Naive thymus-derived CD4-positive, alpha-beta T cell (primary cell): ENCODE data around the gene TOPORS. TPM values are rescaled to one million over a fixed set of nuclear protein-coding genes. Genes with fewer than 3 reads are reported as not detected.

Experiments used
- ATAC-seq: fragments of 150-1000 bp; cut with Tn5 transposase; 2 replicates; pipeline ENCODE4 v1.10.0; 2021; ENCODE audit warnings: mild to moderate bottlenecking, moderate library complexity
- CTCF ChIA-PET: fragments of 350-600 bp; sonication (Branson Sonifier 250); formaldehyde crosslinking; loops from one replicate; lab custom pipeline; 2021; ENCODE audit warnings: antibody characterized with exemption; lab: Charles Lee
- POLR2A ChIA-PET: fragments of 350-600 bp; sonication (Branson Sonifier 250); formaldehyde crosslinking; loops from one replicate; lab custom pipeline; 2021; ENCODE audit warnings: antibody characterized with exemption, inconsistent platforms; lab: Charles Lee
- DNase-seq, 9 donors: peaks; one replicate each; pipeline versions ENCODE4 v3.0.0 to v3.0.0-alpha.2; 2020 to 2022; ENCODE audit warnings: mixed read lengths in 1 of 9
- H3K27ac ChIP-seq: one replicate; pipeline ENCODE4 v1.7.0; 2013; ENCODE audit warnings: mild to moderate bottlenecking, low read depth, low read length, moderate library complexity
- H3K27me3 ChIP-seq, 2 donors: one replicate each; pipeline ENCODE4 v1.7.0; 2013; ENCODE audit warnings: low read length in 2 of 2, mild to moderate bottlenecking in 2 of 2, moderate library complexity in 2 of 2; ENCODE audit not compliant: control insufficient read depth in 2 of 2, insufficient read depth in 2 of 2
- H3K36me3 ChIP-seq, 3 experiments: 1 replicate in 2 of 3; 2 replicates in 1 of 3; pipeline ENCODE4 v1.7.0; 2013; ENCODE audit warnings: low read length in 3 of 3, mild to moderate bottlenecking in 3 of 3, moderate library complexity in 1 of 3; ENCODE audit not compliant: insufficient read depth in 3 of 3, control insufficient read depth in 2 of 3
- H3K4me1 ChIP-seq, 2 donors: one replicate each; pipeline ENCODE4 v1.7.0; 2013; ENCODE audit warnings: low read length in 2 of 2, mild to moderate bottlenecking in 2 of 2, moderate library complexity in 1 of 2; ENCODE audit not compliant: control insufficient read depth in 2 of 2, insufficient read depth in 2 of 2
- H3K4me3 ChIP-seq: 2 replicates; pipeline ENCODE4 v1.7.0; 2013; ENCODE audit warnings: mild to moderate bottlenecking, low read length
- H3K9me3 ChIP-seq, 3 experiments: 1 replicate in 2 of 3; 2 replicates in 1 of 3; pipeline ENCODE4 v1.7.0; 2013; ENCODE audit warnings: low read length in 3 of 3; ENCODE audit not compliant: control insufficient read depth in 2 of 3
- H3K27ac Mint-ChIP-seq, 9 donors: one replicate each; pipeline ENCODE4 v1.8.0; 2020 to 2022; ENCODE audit warnings: mixed read lengths in 9 of 9, mild to moderate bottlenecking in 8 of 9, moderate library complexity in 5 of 9, inconsistent platforms in 2 of 9
- H3K27me3 Mint-ChIP-seq, 5 donors: one replicate each; pipeline ENCODE4 v1.8.0; 2021 to 2022; ENCODE audit warnings: mixed read lengths in 5 of 5, mild to moderate bottlenecking in 1 of 5
- H3K36me3 Mint-ChIP-seq, 5 donors: one replicate each; pipeline ENCODE4 v1.8.0; 2020 to 2022; ENCODE audit warnings: mixed read lengths in 5 of 5, mild to moderate bottlenecking in 3 of 5, inconsistent platforms in 1 of 5
- H3K4me1 Mint-ChIP-seq, 7 donors: one replicate each; pipeline ENCODE4 v1.8.0; 2020 to 2022; ENCODE audit warnings: mixed read lengths in 7 of 7, mild to moderate bottlenecking in 3 of 7, inconsistent platforms in 1 of 7
- H3K4me3 Mint-ChIP-seq, 10 donors: one replicate each; pipeline ENCODE4 v1.8.0; 2020 to 2022; ENCODE audit warnings: mild to moderate bottlenecking in 10 of 10, mixed read lengths in 10 of 10, moderate library complexity in 6 of 10, inconsistent platforms in 2 of 10
- H3K9me3 Mint-ChIP-seq, 11 donors: one replicate each; pipeline ENCODE4 v1.8.0; 2020 to 2022; ENCODE audit warnings: mixed read lengths in 11 of 11, mild to moderate bottlenecking in 4 of 11, inconsistent platforms in 1 of 11, moderate library complexity in 1 of 11
- intact Hi-C, 2 donors: fragments of 100-400 bp; cut with micrococcal nuclease; formaldehyde crosslinking; loops; one replicate each; pipeline ENCODE4 v1.15.1; 2023
- polyA plus RNA-seq, 2 donors: library from polyadenylated mRNA; unstranded; fragments of 300-500 nt; fragmentation: Illumina TruSeq; gene quantifications; one replicate each; pipeline ENCODE4 v1.2.3, GENCODE V29; 2021
- total RNA-seq, 6 experiments: library from RNA in 5 of 6; stranded (reverse) in 5 of 6; gene quantifications; 1 replicate in 5 of 6; 2 replicates in 1 of 6; pipeline ENCODE4 v1.2.3 and lab custom pipeline; 2021 to 2026

TOPORS gene
- total and polyA plus RNA-seq, 7 experiments from 2014 or later = 12.1 to 27.3 (median 24.4) TPM

- ATAC-seq (peak; percentile 81), DNase-seq (peak; percentile 53 to 77 (median 66))
- Histone ChIP-seq H3K9me3 (no peaks in the 10 kb centered on the region), H3K4me1 (no peaks in the 10 kb centered on the region), H3K27ac (no peak overlapping the region), H3K27me3 (no peaks in the 10 kb centered on the region), H3K4me3 (no peak overlapping the region), H3K36me3 (no peaks in the 10 kb centered on the region)
- POLR2A ChIA-PET = interaction anchor here (1.5 to 1.7 kb wide), 2 partner anchors 196 to 201 kb away, joined by 5 to 9 read pairs; partner anchors contain the start of gene ACO1
- Mint-ChIP-seq H3K36me3 (no peaks in the 10 kb centered on the region), H3K27me3 (peaks cover 4 to 30% (median 7%) of the 10 kb centered on the region in 5 donors), H3K9me3 (no peaks in the 10 kb centered on the region), H3K27ac (peak overlapping the region in 1 of 9 donors; percentile 48), H3K4me3 (no peak overlapping the region), H3K4me1 (peaks cover 0 to 8% (median 0%) of the 10 kb centered on the region in 7 donors)
- intact Hi-C loops = loop anchor here (1.0 to 10.0 kb wide), 4 partner anchors 201 to 1315 kb away; no protein-coding TSS in a partner anchor
- CTCF ChIA-PET = interaction anchor here (0.6 to 11.8 kb wide), 22 partner anchors 8 to 389 kb away, joined by 3 to 261 read pairs (median 6); partner anchors contain the start of genes ACO1 and RIGI
Measured at GRCh38 chr9:32579706-32580331, 27.4 kb upstream of the TOPORS start.

- no peak overlapping the region for H3K27ac Mint-ChIP-seq
- H3K4me3 Mint-ChIP-seq = no peak overlapping the region
- no peak overlapping the region for H3K4me3 ChIP-seq
- ChIA-PET CTCF (interaction anchor here (0.6 to 11.8 kb wide), 17 partner anchors 9 to 390 kb away, joined by 3 to 261 read pairs (median 8); partner anchors contain the start of genes ACO1 and RIGI), POLR2A (interaction anchor here (1.5 to 1.7 kb wide), 2 partner anchors 195 to 200 kb away, joined by 5 to 9 read pairs; partner anchors contain the start of gene ACO1)
- no peak for DNase-seq
- intact Hi-C loops = loop anchor here (1.0 to 10.0 kb wide), 2 partner anchors 200 to 1314 kb away; no protein-coding TSS in a partner anchor
- H3K36me3 ChIP-seq = no peaks in the 10 kb centered on the region
- no peak for ATAC-seq
- H3K9me3 Mint-ChIP-seq = no peaks in the 10 kb centered on the region
- no peaks in the 10 kb centered on the region for H3K9me3 ChIP-seq
- peaks cover 0 to 9% (median 0%) of the 10 kb centered on the region in 7 donors for H3K4me1 Mint-ChIP-seq
- H3K27me3 ChIP-seq = no peaks in the 10 kb centered on the region
- H3K36me3 Mint-ChIP-seq = no peaks in the 10 kb centered on the region
- H3K27ac ChIP-seq = no peak overlapping the region
- peaks cover 3 to 27% (median 6%) of the 10 kb centered on the region in 5 donors for H3K27me3 Mint-ChIP-seq
- no peaks in the 10 kb centered on the region for H3K4me1 ChIP-seq
Measured at GRCh38 chr9:32578976-32579375, 26.6 kb upstream of the TOPORS start.

- no peak overlapping the region for H3K4me3 ChIP-seq
- no peaks in the 10 kb centered on the region for H3K9me3 Mint-ChIP-seq
- POLR2A ChIA-PET = no interaction called here
Measured at GRCh38 chr9:32577316-32577715, 24.9 kb upstream of the TOPORS start.

GRCh38 chr9:32574858-32575257 lies 22.5 kb upstream of the TOPORS start:
- CTCF ChIA-PET = interaction anchor here (3.4 to 11.8 kb wide), 3 partner anchors 23 to 197 kb away, joined by 14 to 261 read pairs (median 48); partner anchors contain the start of genes RIGI, SMIM27 and TOPORS
- no peaks in the 10 kb centered on the region for H3K36me3 ChIP-seq
- Mint-ChIP-seq H3K4me3 (no peak overlapping the region), H3K27ac (peak overlapping the region in 2 of 9 donors; percentile 22 to 49), H3K36me3 (peaks cover 0 to 5% (median 2%) of the 10 kb centered on the region in 5 donors), H3K27me3 (peaks cover 0 to 26% (median 3%) of the 10 kb centered on the region in 5 donors), H3K4me1 (peaks cover 15 to 35% (median 26%) of the 10 kb centered on the region in 7 donors), H3K9me3 (no peaks in the 10 kb centered on the region)
- intact Hi-C loops = loop anchor here in 1 of 2 donors (5.0 to 10.0 kb wide), 3 partner anchors 502 to 1310 kb away; partner anchors contain the start of genes B4GALT1 and SMU1
- H3K9me3 ChIP-seq = no peaks in the 10 kb centered on the region
- H3K27me3 ChIP-seq = no peaks in the 10 kb centered on the region
- peaks cover 14 to 20% of the 10 kb centered on the region in 2 donors for H3K4me1 ChIP-seq
- no peak for DNase-seq
- ATAC-seq = no peak
- POLR2A ChIA-PET = interaction anchor here (3.2 kb wide), 1 partner anchor 191 kb away, joined by 16 read pairs; the partner anchor contains the start of gene ACO1
- H3K27ac ChIP-seq = no peak overlapping the region
- no peak overlapping the region for H3K4me3 ChIP-seq

More at GRCh38 chr9:32577316-32577715, 24.9 kb upstream of the TOPORS start:
- Histone ChIP-seq H3K4me1 (peaks cover 4 to 5% of the 10 kb centered on the region in 2 donors), H3K9me3 (no peaks in the 10 kb centered on the region), H3K27ac (no peak overlapping the region), H3K27me3 (no peaks in the 10 kb centered on the region), H3K36me3 (no peaks in the 10 kb centered on the region)
- peaks cover 0 to 2% (median 0%) of the 10 kb centered on the region in 5 donors for H3K36me3 Mint-ChIP-seq
- ATAC-seq (no peak), DNase-seq (no peak)
- no peak overlapping the region for H3K4me3 Mint-ChIP-seq
- peaks cover 6 to 18% (median 9%) of the 10 kb centered on the region in 7 donors for H3K4me1 Mint-ChIP-seq
- H3K27me3 Mint-ChIP-seq = peaks cover 3 to 29% (median 6%) of the 10 kb centered on the region in 5 donors
- H3K27ac Mint-ChIP-seq = no peak overlapping the region
- intact Hi-C loops = loop anchor here in 1 of 2 donors (10.0 kb wide), 1 partner anchor 1313 kb away; no protein-coding TSS in a partner anchor
- CTCF ChIA-PET = interaction anchor here (11.8 kb wide), 1 partner anchor 199 kb away, joined by 261 read pairs; no protein-coding TSS in a partner anchor

GRCh38 chr9:32573821-32574220 lies 21.4 kb upstream of the TOPORS start:
- H3K4me1 ChIP-seq = peaks cover 14 to 22% of the 10 kb centered on the region in 2 donors
- Mint-ChIP-seq H3K4me1 (peaks cover 18 to 38% (median 26%) of the 10 kb centered on the region in 7 donors), H3K27me3 (peaks cover 0 to 20% (median 0%) of the 10 kb centered on the region in 5 donors), H3K4me3 (peak overlapping the region; percentile 98 to 100 (median 99)), H3K9me3 (no peaks in the 10 kb centered on the region), H3K36me3 (peaks cover 0 to 9% (median 3%) of the 10 kb centered on the region in 5 donors), H3K27ac (peak overlapping the region; percentile 93 to 99 (median 99))
- peak overlapping the region; percentile 92 for H3K4me3 ChIP-seq
- ATAC-seq (no peak), DNase-seq (no peak)
- ChIA-PET CTCF (interaction anchor here (0.7 to 11.8 kb wide), 5 partner anchors 8 to 196 kb away, joined by 3 to 261 read pairs (median 14); partner anchors contain the start of genes RIGI, SMIM27 and TOPORS), POLR2A (interaction anchor here (0.7 to 3.2 kb wide), 7 partner anchors 17 to 690 kb away, joined by 3 to 19 read pairs (median 9); partner anchors contain the start of genes ACO1, BAG1 and RIGI)
- intact Hi-C loops = loop anchor here (1.0 to 10.0 kb wide), 8 partner anchors 7 to 1309 kb away; partner anchors contain the start of genes ACO1 (in 2 of the 2), APTX (in 2 of the 2), DNAJA1 (in 2 of the 2) and RIGI (in 2 of the 2)
- H3K9me3 ChIP-seq = no peaks in the 10 kb centered on the region
- H3K27me3 ChIP-seq = no peaks in the 10 kb centered on the region
- H3K27ac ChIP-seq = peak overlapping the region; percentile 86
- peaks cover 0 to 4% (median 0%) of the 10 kb centered on the region in 3 experiments for H3K36me3 ChIP-seq
